ENCODE results near the gene ABR.
"Not testable (repeated sequence)": the region's sequence is repeated elsewhere in the genome, so short reads cannot be mapped to it uniquely, and the experiment has no call there.

Gene ABR

GRCh38 chr17:1008008-1008761, 171.6 kb downstream of the ABR start:
- no peak for DNase-seq (ENCODE audit: low read depth, low spot score)

- no peak for DNase-seq (ENCODE audit: low read depth, low spot score)
Observed at GRCh38 chr17:1007310-1008007, 172.3 kb downstream of the ABR start.

DNA sequence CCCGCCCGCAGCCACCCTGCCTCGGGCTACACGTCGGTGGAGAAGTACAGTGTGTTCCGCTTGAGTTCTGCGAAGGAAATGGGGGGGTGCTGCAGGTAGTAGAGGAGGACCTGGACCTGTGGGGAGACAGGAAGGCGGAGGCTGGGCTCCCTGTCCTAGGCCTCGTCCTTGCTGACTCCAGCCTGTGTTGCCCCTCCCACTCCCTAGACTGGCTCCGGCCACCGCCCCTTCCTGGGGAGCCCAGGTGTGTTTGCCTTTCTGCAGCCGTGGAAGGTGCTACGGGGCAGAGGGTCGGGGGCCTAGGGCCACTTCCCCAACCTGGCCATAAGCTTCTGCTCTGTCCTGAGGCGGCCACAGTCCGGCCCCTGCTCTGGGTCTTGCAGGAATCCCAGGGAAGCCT, 173.7 kb downstream of the ABR start:
- DNase-seq (ENCODE audit: low read depth, low spot score) = no peak

DNA sequence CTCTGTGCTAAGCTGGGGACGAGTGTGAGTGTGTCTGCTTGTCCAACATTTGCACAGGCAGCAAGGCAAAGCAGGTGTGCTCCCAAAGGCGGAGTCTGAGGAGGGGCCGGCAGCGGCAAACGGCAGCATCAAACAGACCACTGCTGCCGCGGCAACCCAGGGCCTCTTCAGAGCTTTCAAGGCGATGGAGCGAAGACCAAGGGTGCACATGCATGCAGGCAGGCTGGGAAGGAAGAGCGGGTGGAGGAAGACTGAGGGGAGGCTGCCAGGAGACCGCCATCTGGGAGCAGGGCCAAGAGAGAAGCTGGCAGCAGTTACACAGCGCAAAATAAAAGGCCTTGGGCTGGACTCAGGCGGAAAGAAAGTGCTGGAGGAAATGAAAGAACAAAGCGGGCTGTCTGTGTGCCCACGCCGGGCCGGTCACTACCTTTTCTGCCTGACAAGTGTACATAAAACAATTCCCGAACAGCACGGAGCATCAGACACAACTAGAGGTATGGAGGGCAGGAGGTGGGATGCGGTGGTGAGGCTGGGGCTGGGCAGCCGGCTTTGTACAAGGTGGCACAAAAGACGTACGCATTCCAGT, 174.3 kb downstream of the ABR start:
- no peak for DNase-seq (ENCODE audit: low read depth, low spot score)

- peak; percentile 62 for DNase-seq (ENCODE audit: low read depth, low spot score)
Observed at GRCh38 chr17:1004769-1005295, 174.9 kb downstream of the ABR start.

GRCh38 chr17:1003972-1004768, 175.6 kb downstream of the ABR start:
- peak; percentile 67 for DNase-seq (ENCODE audit: low read depth, low spot score)

GRCh38 chr17:1003633-1003971, 176.2 kb downstream of the ABR start:
- DNase-seq (ENCODE audit: low read depth, low spot score) = no peak

GRCh38 chr17:1002771-1003555, 176.8 kb downstream of the ABR start:
- no peak for DNase-seq (ENCODE audit: low read depth, low spot score)

DNA sequence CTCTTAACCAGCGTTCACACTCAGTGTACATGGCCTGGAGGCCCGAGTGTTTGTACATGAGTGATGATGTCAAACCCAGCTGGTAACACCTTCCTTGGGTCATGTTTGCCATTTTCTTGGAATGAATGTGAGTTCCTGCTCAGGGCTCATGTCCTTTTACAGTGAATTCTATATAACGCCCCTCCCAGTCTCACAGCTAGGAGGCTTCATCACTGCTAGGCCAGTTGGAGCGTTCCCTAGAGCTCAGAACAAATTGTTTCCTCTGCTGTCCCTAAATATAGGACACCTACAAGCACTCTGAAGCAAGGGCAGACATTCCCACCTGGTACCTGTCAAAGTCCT, 177.4 kb downstream of the ABR start:
- DNase-seq (ENCODE audit: low read depth, low spot score) = no peak

- no peak for DNase-seq (ENCODE audit: low read depth, low spot score)
Observed at GRCh38 chr17:1001640-1002411, 178.0 kb downstream of the ABR start.

DNA sequence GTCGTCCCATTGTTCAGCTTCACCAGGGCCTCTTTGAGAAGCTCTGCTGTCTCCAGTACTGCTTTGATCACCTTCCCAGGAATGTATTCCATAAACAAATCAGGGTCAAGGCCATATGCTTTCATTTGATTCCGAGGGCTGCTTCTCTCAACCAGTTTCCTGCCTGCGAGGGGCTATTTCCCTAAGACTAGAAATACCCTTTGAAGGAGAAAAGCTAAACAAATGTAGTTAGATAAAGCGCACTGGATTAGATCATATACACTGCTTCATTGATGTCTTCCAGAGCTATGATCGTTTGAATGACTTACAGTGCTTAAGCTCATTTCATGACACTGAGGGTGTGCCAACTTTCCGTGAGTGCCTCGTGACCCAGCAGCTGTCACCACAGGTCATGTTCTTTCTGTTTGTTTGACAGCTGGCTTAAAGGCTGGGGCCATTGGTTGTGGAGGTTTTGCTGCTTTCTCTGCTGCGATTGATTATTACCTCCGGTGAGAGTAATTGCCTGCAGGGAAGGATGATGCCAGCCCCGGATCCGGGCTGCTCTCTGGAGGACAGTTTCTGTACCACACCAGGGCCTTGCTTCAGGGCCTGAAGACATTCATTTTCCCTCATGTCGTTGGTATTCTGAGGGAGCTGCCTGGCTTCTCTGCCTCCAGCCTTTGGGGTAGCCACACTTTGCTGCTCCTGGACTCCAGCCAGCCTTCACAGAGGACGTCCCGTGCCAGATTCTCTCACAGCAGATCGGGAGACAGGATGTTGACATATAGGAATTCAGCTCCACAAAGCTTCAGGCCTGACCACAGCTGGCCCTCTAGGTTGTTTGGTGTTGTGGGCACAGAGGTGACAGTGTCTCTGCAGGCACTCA, 179.0 kb downstream of the ABR start:
- DNase-seq (ENCODE audit: low read depth, low spot score) = no peak

DNA sequence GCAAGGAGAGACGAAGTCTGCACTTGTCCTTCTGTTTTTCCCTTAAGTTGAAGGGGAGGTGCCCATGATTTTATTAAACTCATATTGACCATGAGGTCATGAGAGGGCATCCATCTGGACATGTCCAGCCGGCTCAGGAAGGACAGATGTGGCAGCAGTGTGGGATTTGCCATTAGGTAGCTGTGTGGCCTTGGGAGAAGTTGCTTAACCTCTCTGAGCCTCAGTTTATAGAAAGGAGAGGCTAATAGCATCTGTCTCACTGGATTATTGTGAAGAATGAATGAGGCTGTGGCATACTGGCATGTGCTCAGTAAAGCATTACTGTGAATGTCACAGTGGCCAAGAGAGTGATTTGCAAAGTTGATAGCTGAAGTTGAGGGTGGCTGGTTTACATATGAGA, 181.7 kb downstream of the ABR start:
- DNase-seq (ENCODE audit: low read depth, low spot score) = no peak

DNA sequence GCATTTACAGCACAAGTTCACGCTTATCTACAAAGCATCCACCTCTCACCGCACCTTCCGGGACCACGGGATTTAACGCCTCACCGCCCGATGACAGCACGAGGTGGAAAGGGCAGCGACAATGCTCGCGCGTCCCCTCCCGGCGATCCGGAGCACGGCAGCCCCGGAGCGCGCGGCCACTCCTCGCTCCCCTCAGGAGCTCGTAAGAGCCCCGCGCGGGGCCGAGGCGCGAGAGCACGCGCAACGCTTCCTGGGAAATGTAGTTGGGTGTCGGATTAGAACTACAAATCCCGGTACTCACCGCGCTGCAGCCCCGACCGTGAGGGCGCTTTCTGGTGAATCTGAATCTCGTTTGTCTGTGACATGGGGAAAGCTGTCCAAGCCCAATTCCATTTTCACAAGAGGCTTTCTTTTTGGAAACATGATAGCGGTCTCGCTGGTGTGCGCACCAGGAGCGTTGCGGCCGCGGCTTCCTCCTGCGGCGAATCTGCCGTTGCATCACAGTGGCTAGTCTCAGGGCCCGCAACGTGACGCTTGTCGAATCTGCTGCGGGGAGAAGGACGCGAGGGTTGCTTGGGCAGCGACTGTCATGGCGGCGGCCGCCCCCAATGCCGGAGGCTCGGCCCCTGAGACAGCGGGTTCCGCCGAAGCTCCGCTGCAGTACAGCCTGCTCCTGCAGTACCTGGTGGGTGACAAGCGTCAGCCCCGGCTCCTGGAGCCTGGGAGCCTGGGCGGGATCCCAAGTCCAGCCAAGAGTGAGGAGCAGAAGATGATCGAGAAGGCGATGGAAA, 183.0 kb downstream of the ABR start, which contains the start of gene TIMM22:
TSS of gene TIMM22 (plus strand) at position 576 of the 791 bp plus-strand sequence. CDS start at position 590, 14 bp downstream.
- DNase-seq (ENCODE audit: low read depth, low spot score) = peak; percentile 100

GRCh38 chr17:995324-995723, 184.5 kb downstream of the ABR start:
- not testable (repeated sequence) for DNase-seq (ENCODE audit: low read depth, low spot score)

- DNase-seq (ENCODE audit: low read depth, low spot score) = no peak
Observed at GRCh38 chr17:992933-993332, 186.8 kb downstream of the ABR start.

DNA sequence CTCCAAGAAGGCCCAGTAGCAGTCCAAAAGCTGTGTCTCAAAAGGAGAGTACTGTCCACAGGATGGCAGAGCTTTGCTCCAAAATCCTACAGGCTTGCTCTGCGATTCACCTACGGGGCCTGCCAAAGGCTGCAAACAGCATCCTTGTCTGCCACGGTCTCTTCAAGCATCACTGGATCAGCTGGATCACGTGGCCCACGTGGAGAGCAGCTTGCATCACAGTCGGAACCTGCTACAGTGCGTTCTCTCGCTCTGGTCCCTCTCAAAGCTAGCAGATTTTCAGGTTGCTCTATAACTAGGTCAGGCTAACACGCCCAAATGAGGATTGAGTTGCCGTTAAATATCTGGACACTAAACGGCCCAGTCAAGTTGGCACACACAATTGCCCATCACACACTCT, 191.2 kb downstream of the ABR start:
- DNase-seq (ENCODE audit: low read depth, low spot score) = no peak

- DNase-seq (ENCODE audit: low read depth, low spot score) = no peak
Observed at GRCh38 chr17:987931-988330, 191.8 kb downstream of the ABR start.

GRCh38 chr17:986322-986929, 193.4 kb downstream of the ABR start:
- no peak for DNase-seq (ENCODE audit: low read depth, low spot score)
